Measurements from ENCODE around the gene PIEZO2.

- no peak for TF ChIP-seq MYNN (tag by site-specific recombination; IDR thresholded peaks at IDR 0.05; ENCODE audit: borderline replicate concordance)
- no peak for TF ChIP-seq ZNF843 (tag by site-specific recombination; IDR thresholded peaks at IDR 0.05)
- no peak for TF ChIP-seq CTCF (tag by site-specific recombination; IDR thresholded peaks at IDR 0.05)
- TF ChIP-seq HOXA7 (CRISPR knock-in tag; IDR thresholded peaks at IDR 0.05; ENCODE audit: borderline replicate concordance): no peak
- TF ChIP-seq KLF10 (tag by site-specific recombination; IDR thresholded peaks at IDR 0.05): no peak
- no peak for TF ChIP-seq SCRT2 (tag by site-specific recombination; IDR thresholded peaks at IDR 0.05)
- no peak for TF ChIP-seq RBAK (tag by site-specific recombination; IDR thresholded peaks at IDR 0.05)
- no peak for TF ChIP-seq ZNF138 (tag by site-specific recombination; IDR thresholded peaks at IDR 0.05; ENCODE audit: borderline replicate concordance)
- no peak for TF ChIP-seq ZNF580 (tag by site-specific recombination; IDR thresholded peaks at IDR 0.05)
- TF ChIP-seq ZNF639 (tag by site-specific recombination; IDR thresholded peaks at IDR 0.05): no peak
- TF ChIP-seq ZFP37 (tag by site-specific recombination; IDR thresholded peaks at IDR 0.05): no peak
- TF ChIP-seq ZNF18 (tag by site-specific recombination; IDR thresholded peaks at IDR 0.05): no peak
- TF ChIP-seq ZSCAN18 (tag by site-specific recombination; IDR thresholded peaks at IDR 0.05): no peak
These were observed 198.3 kb downstream of the PIEZO2 start for GRCh38 chr18:10950876-10951630.
